MM.1S (cell line): ENCODE measurements around the gene SCMH1.

ENCODE experiments used
- EZH2 ChIP-seq: fragments of 300-600 bp; sonication (generic); optimal IDR thresholded peaks from 2 replicates; pipeline ENCODE3; 2017; ENCODE audit warnings: low read depth, mild to moderate bottlenecking, antibody characterized with exemption, low read length, mixed read lengths
- EZH2phosphoT487 ChIP-seq: fragments of 300-600 bp; sonication (generic); IDR thresholded peaks from 2 replicates; pipeline ENCODE4 v1.6.1; 2018; ENCODE audit warnings: antibody characterized with exemption, low read length
- TF ChIP-seq, protein P1 (sequence below): fragments of 300-600 bp; sonication (generic); IDR thresholded peaks from 2 replicates; pipeline ENCODE4 v1.5.1; 2016; ENCODE audit warnings: antibody characterized with exemption, low read length, mixed read lengths

GRCh38 chr1:41274752-41275545 is 32.8 kb upstream of the SCMH1 start:
- TF ChIP-seq, protein P1, sequence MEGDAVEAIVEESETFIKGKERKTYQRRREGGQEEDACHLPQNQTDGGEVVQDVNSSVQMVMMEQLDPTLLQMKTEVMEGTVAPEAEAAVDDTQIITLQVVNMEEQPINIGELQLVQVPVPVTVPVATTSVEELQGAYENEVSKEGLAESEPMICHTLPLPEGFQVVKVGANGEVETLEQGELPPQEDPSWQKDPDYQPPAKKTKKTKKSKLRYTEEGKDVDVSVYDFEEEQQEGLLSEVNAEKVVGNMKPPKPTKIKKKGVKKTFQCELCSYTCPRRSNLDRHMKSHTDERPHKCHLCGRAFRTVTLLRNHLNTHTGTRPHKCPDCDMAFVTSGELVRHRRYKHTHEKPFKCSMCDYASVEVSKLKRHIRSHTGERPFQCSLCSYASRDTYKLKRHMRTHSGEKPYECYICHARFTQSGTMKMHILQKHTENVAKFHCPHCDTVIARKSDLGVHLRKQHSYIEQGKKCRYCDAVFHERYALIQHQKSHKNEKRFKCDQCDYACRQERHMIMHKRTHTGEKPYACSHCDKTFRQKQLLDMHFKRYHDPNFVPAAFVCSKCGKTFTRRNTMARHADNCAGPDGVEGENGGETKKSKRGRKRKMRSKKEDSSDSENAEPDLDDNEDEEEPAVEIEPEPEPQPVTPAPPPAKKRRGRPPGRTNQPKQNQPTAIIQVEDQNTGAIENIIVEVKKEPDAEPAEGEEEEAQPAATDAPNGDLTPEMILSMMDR: no peak
- TF ChIP-seq EZH2 (no peak), EZH2phosphoT487 (no peak)
